HPDE6-E6E7 (cell line): ENCODE data around the gene PRMT5.
"Not testable (repeated sequence)": the region's sequence is repeated elsewhere in the genome, so short reads cannot be mapped to it uniquely, and the experiment has no call there.

Experiments
- DNase-seq: peaks from one replicate; pipeline ENCODE4 v3.0.0; 2011; ENCODE audit warnings: missing footprints; ENCODE audit errors: extremely low spot score

PRMT5 gene

GRCh38 chr14:22929104-22929960, at the start of gene PRMT5:
Gene PRMT5 (minus strand): TSS chr14:22929376. CDS start chr14:22929361, 15 bp downstream.
- peak; percentile 98 for DNase-seq

- no peak for DNase-seq
Measured at GRCh38 chr14:22978487-22978837, 49.3 kb upstream of the PRMT5 start.

GRCh38 chr14:22977684-22978486, 48.7 kb upstream of the PRMT5 start:
- DNase-seq, result no peak

- no peak for DNase-seq
Measured at GRCh38 chr14:22977434-22977683, 48.2 kb upstream of the PRMT5 start.

GRCh38 chr14:22976620-22977433, 47.7 kb upstream of the PRMT5 start:
- no peak for DNase-seq

GRCh38 chr14:22974530-22975313, 45.5 kb upstream of the PRMT5 start:
- no peak for DNase-seq

GRCh38 chr14:22973217-22974032, 44.2 kb upstream of the PRMT5 start:
- DNase-seq, result no peak

- DNase-seq, result no peak
Measured at GRCh38 chr14:22972313-22972930, 43.2 kb upstream of the PRMT5 start.

GRCh38 chr14:22971152-22971551, 42.0 kb upstream of the PRMT5 start:
- no peak for DNase-seq

GRCh38 chr14:22966783-22967269, 37.6 kb upstream of the PRMT5 start:
- no peak for DNase-seq

GRCh38 chr14:22965916-22966782, 37.0 kb upstream of the PRMT5 start:
- DNase-seq, result not testable (repeated sequence)

- no peak for DNase-seq
Measured at GRCh38 chr14:22962061-22962676, 33.0 kb upstream of the PRMT5 start.

GRCh38 chr14:22955702-22956569, 26.8 kb upstream of the PRMT5 start:
- no peak for DNase-seq

GRCh38 chr14:22952418-22952817, 23.2 kb upstream of the PRMT5 start:
- DNase-seq, result no peak

- not testable (repeated sequence) for DNase-seq
Measured at GRCh38 chr14:22951795-22952194, 22.6 kb upstream of the PRMT5 start.

GRCh38 chr14:22945642-22946041, 16.5 kb upstream of the PRMT5 start:
- no peak for DNase-seq

- DNase-seq, result no peak
Measured at GRCh38 chr14:22939684-22940083, 10.5 kb upstream of the PRMT5 start.

GRCh38 chr14:22935156-22935555, 6.0 kb upstream of the PRMT5 start:
- no peak for DNase-seq
